Tibial nerve (tissue), 4 donors: ENCODE data around the gene TEC. TPM values are rescaled to one million over a fixed set of nuclear protein-coding genes. Genes with fewer than 3 reads are reported as not detected.

Source experiments
- DNase-seq, 2 donors: peaks; one replicate each; pipeline ENCODE4 v3.0.0-alpha.2; 2019; ENCODE audit warnings: low spot score in 2 of 2
- H3K27ac ChIP-seq, 4 donors: fragments of 200-600 bp; sonication (generic) in 3 of 4; one replicate each; pipeline ENCODE4 v1.5.1; 2017 to 2019; ENCODE audit warnings: mild to moderate bottlenecking in 1 of 4
- H3K27me3 ChIP-seq, 2 donors: fragments of 200-600 bp; sonication (generic) in 1 of 2; one replicate each; pipeline versions ENCODE4 v1.5.1 to v1.6.0; 2017 to 2019
- H3K36me3 ChIP-seq, 3 donors: fragments of 200-600 bp; sonication (generic); one replicate each; pipeline ENCODE4 v1.5.1; 2018 to 2019
- H3K4me1 ChIP-seq, 4 donors: fragments of 200-600 bp; sonication (generic) in 3 of 4; one replicate each; pipeline ENCODE4 v1.5.1; 2017 to 2019
- H3K4me3 ChIP-seq, 4 donors: fragments of 200-600 bp; sonication (generic) in 3 of 4; one replicate each; pipeline ENCODE4 v1.5.1; 2017 to 2019; ENCODE audit warnings: mild to moderate bottlenecking in 1 of 4, moderate library complexity in 1 of 4
- H3K9me3 ChIP-seq, 4 donors: fragments of 200-600 bp; sonication (generic) in 3 of 4; one replicate each; pipeline ENCODE4 v1.5.1; 2017 to 2019
- EP300 ChIP-seq, 2 donors: sonication (generic); formaldehyde crosslinking; IDR thresholded peaks; one replicate each; pipeline ENCODE4 v1.6.1; 2017; ENCODE audit warnings: antibody characterized with exemption in 2 of 2, mild to moderate bottlenecking in 1 of 2
- POLR2A ChIP-seq, 2 donors: fragments of 450-650 bp; IDR thresholded peaks; one replicate each; pipeline ENCODE4 v1.6.1; 2017; ENCODE audit warnings: antibody characterized with exemption in 2 of 2, mild to moderate bottlenecking in 2 of 2, moderate library complexity in 2 of 2
- WGBS, 2 donors: methylation state at CpG; one replicate each; pipeline ENCODE4 v1.1.5; 2018; 5-methylcytosine and 5-hydroxymethylcytosine counted together
- total RNA-seq, 4 donors: library from RNA; depleted of rRNA; stranded (reverse); fragments of >200 nt; gene quantifications; one replicate each; pipeline ENCODE4 v1.1.0, GENCODE V29; 2016
- TF ChIP-seq, protein P1 (sequence below), 5 experiments: fragments of 200-600 bp in 3 of 5; fragments of 450-650 bp in 2 of 5; sonication (generic) in 3 of 5; IDR thresholded peaks; one replicate each; pipeline ENCODE4 v1.5.1; 2016 to 2019; ENCODE audit warnings: antibody characterized with exemption in 5 of 5, mild to moderate bottlenecking in 3 of 5, moderate library complexity in 2 of 5

TEC gene
- total RNA-seq, 4 donors from 2014 or later, result 3.1 to 8.0 (median 5.0) TPM

DNA sequence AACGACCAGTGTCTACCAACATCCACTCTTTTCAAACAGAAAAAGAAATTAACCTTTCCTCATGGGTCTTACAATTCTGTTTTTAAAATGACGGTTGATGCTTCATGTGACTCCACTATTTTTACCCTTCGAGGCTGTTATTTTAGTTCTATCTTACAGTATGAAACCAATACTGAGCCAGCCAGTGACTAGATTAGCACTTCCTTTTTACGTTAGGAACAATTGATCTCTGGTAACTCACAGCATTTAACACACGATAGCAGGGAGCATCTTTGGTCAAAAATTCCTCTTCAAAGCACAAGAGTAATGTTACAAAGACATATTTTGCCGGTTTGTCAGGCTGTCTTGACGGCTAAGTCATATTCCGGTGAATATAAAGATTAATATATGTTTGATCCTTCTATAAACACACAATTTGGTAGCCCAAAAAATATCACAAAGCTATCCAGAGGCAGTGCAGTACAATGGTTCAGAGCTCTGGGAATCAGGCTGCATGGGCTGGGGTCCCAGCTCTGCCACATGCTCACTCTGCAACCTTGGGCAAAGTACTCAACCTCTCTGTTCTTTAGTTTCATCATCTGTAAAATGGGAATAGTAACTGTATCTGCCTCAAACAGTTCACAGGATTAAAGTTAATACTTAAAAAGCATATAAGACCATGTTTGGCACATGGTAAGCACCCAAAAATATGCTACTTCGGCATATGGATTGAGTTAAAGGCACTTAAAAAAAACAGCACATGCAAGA lies 72.7 kb downstream of the TEC start:
- no peak for TF ChIP-seq POLR2A (IDR thresholded peaks at IDR 0.05)
- TF ChIP-seq, protein P1, sequence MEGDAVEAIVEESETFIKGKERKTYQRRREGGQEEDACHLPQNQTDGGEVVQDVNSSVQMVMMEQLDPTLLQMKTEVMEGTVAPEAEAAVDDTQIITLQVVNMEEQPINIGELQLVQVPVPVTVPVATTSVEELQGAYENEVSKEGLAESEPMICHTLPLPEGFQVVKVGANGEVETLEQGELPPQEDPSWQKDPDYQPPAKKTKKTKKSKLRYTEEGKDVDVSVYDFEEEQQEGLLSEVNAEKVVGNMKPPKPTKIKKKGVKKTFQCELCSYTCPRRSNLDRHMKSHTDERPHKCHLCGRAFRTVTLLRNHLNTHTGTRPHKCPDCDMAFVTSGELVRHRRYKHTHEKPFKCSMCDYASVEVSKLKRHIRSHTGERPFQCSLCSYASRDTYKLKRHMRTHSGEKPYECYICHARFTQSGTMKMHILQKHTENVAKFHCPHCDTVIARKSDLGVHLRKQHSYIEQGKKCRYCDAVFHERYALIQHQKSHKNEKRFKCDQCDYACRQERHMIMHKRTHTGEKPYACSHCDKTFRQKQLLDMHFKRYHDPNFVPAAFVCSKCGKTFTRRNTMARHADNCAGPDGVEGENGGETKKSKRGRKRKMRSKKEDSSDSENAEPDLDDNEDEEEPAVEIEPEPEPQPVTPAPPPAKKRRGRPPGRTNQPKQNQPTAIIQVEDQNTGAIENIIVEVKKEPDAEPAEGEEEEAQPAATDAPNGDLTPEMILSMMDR (IDR thresholded peaks at IDR 0.05), result no peak
- no peak for TF ChIP-seq EP300 (IDR thresholded peaks at IDR 0.05)
- WGBS, 2 donors, result 84 to 89% methylated on average over 9 of the region's 9 CpGs
- Histone ChIP-seq H3K27me3 (no peaks in the 10 kb centered on the region), H3K9me3 (no peaks in the 10 kb centered on the region), H3K4me3 (no peak overlapping the region), H3K4me1 (no peaks in the 10 kb centered on the region), H3K27ac (no peak overlapping the region), H3K36me3 (no peaks in the 10 kb centered on the region)
- no peak for DNase-seq

DNA sequence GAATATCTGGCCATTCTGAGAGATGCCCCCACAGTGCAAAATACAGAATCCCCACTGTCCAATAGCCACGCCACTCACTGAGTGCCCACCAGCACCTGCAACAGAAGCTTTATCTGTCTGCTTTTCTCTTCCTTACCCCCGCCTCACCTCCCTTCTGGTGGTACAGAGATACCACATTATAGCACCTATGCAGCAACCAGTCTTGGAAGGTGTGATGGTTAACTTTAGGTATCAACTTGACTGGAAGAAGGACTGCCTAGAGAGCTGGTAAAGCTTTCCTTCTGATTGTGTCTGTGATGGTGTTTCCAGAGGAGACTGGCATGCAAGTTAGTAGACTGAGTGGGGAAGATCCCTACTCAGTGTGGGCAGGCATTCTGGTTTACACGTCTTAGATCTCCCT lies 73.8 kb downstream of the TEC start:
- DNase-seq, result no peak
- 94 to 98% methylated on average over 3 of the region's 3 CpGs for WGBS, 2 donors
- Histone ChIP-seq H3K36me3 (no peaks in the 10 kb centered on the region), H3K4me3 (no peak overlapping the region), H3K27me3 (no peaks in the 10 kb centered on the region), H3K27ac (no peak overlapping the region), H3K9me3 (no peaks in the 10 kb centered on the region), H3K4me1 (no peaks in the 10 kb centered on the region)
- TF ChIP-seq POLR2A (IDR thresholded peaks at IDR 0.05) (no peak), EP300 (IDR thresholded peaks at IDR 0.05) (no peak)
- TF ChIP-seq, protein P1 (IDR thresholded peaks at IDR 0.05), result no peak

DNA sequence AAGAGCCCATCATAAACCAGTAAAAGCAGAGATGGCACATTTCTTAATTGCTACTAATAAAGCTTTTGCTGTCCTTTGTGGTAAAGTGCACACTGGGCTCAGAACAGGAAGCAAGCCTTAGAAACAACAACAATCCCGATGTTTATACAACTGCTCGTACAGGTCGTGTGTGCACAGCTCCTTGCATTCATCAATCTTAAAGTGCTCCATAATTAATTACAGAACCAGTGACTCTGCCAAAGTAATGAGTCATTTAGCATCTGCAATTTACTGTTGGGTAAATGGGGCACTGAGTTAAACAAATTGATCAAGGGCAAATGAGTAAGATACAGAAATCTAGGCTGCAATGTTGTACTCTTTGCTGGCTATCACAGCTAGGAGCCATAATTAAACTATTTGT lies 74.3 kb downstream of the TEC start:
- no peak overlapping the region for H3K27ac ChIP-seq
- no peaks in the 10 kb centered on the region for H3K36me3 ChIP-seq
- no peaks in the 10 kb centered on the region for H3K9me3 ChIP-seq
- 14 to 21% methylated on average over 3 of the region's 3 CpGs for WGBS, 2 donors
- no peaks in the 10 kb centered on the region for H3K27me3 ChIP-seq
- TF ChIP-seq EP300 (IDR thresholded peaks at IDR 0.05) (no peak), POLR2A (IDR thresholded peaks at IDR 0.05) (no peak)
- TF ChIP-seq, protein P1 (IDR thresholded peaks at IDR 0.05), result no peak
- DNase-seq, result no peak
- no peak overlapping the region for H3K4me3 ChIP-seq
- no peaks in the 10 kb centered on the region for H3K4me1 ChIP-seq

DNA sequence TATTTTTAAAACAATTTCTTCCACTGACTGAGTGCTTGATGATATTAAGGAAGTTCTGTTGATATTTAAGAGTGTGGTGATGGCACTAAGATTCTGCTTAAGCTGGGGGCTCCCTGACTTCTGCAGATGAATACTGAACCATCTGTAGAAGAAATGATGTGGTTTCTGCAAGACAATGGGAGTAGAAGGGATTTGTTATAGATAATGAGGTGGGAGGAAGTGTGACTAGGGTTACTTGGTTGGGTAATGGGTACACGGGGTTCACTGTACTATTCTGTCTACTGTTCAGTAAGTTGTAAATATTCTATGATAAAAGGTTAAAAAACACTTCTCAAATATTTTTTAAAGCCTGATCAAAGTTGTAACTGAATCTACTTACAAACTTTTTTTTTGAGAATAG lies 74.7 kb downstream of the TEC start:
- no peaks in the 10 kb centered on the region for H3K4me1 ChIP-seq
- H3K9me3 ChIP-seq, result no peaks in the 10 kb centered on the region
- no peak overlapping the region for H3K27ac ChIP-seq
- no peaks in the 10 kb centered on the region for H3K36me3 ChIP-seq
- TF ChIP-seq POLR2A (IDR thresholded peaks at IDR 0.05), result no peak
- no peak for DNase-seq
- no peaks in the 10 kb centered on the region for H3K27me3 ChIP-seq
- H3K4me3 ChIP-seq, result no peak overlapping the region
- 44 to 45% methylated on average over 1 of the region's 1 CpG for WGBS, 2 donors

DNA sequence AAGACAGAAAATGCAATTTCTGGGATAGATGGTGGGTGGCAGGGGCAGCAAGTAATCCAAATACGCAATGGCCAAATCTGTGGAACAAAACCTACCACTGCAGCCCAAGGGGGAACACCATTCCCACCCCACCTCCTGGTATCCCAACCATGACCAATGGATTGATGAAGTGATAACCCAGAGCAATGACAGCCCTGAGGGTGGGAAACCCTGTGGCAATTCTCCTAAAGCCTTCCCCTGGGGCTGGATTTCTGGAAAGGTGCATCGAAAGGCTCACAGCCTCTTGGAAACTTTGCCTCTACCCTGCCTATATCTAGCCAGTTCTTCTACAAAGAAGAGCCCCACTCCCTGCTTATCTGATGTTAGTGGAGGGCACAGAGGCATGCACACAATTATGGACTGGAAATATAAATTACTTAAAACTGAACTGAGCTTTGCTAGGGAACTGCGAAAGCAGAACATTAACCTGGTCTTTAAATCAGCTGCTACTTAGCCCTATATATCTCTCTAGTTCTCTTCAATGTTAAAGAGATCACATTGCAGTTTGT lies 75.6 kb downstream of the TEC start:
- H3K27me3 ChIP-seq, result no peaks in the 10 kb centered on the region
- no peak for DNase-seq
- no peaks in the 10 kb centered on the region for H3K36me3 ChIP-seq
- no peak overlapping the region for H3K4me3 ChIP-seq
- H3K9me3 ChIP-seq, result no peaks in the 10 kb centered on the region
- 78 to 96% methylated on average over 3 of the region's 3 CpGs for WGBS, 2 donors
- H3K4me1 ChIP-seq, result no peaks in the 10 kb centered on the region
- TF ChIP-seq POLR2A (IDR thresholded peaks at IDR 0.05), result no peak
- TF ChIP-seq, protein P1 (IDR thresholded peaks at IDR 0.05), result no peak
- TF ChIP-seq EP300 (IDR thresholded peaks at IDR 0.05), result no peak
- H3K27ac ChIP-seq, result no peak overlapping the region
